CD4-positive, alpha-beta T cell treated with Interleukin-2 at 100 ng/mL for 4 hours (primary cell): ENCODE measurements around the gene BRME1.
A peak's percentile ranks its signal among the peaks of the same experiment; 100 is the strongest.

Source experiments
- DNase-seq: peaks from one replicate; pipeline ENCODE4 v3.0.0-alpha.2; 2020; ENCODE audit warnings: low spot score

Gene BRME1

GRCh38 chr19:13887018-13887436, 18.9 kb downstream of the BRME1 start:
- DNase-seq, result peak; percentile 66

GRCh38 chr19:13885826-13886365, 20.0 kb downstream of the BRME1 start:
- DNase-seq, result no peak

GRCh38 chr19:13884726-13885591, 21.0 kb downstream of the BRME1 start:
- DNase-seq, result no peak

GRCh38 chr19:13883516-13884064, 22.3 kb downstream of the BRME1 start:
- no peak for DNase-seq

- no peak for DNase-seq
Measured at GRCh38 chr19:13882836-13883235, 23.1 kb downstream of the BRME1 start.

- DNase-seq, result no peak
Measured at GRCh38 chr19:13882419-13882795, 23.5 kb downstream of the BRME1 start.

GRCh38 chr19:13881692-13882418, 24.1 kb downstream of the BRME1 start:
- peak; percentile 51 for DNase-seq

GRCh38 chr19:13881251-13881691, 24.6 kb downstream of the BRME1 start:
- no peak for DNase-seq

- peak; percentile 99 for DNase-seq
Measured at GRCh38 chr19:13880059-13881043, 25.6 kb downstream of the BRME1 start.

GRCh38 chr19:13877303-13877702, 28.6 kb downstream of the BRME1 start:
- DNase-seq, result no peak

GRCh38 chr19:13876834-13877233, 29.1 kb downstream of the BRME1 start, which contains the start of gene NANOS3:
TSS of gene NANOS3 (plus strand) at chr19:13877134. CDS start at chr19:13877249, 115 bp downstream.
- DNase-seq, result no peak

- no peak for DNase-seq
Measured at GRCh38 chr19:13875824-13876223, 30.1 kb downstream of the BRME1 start.

GRCh38 chr19:13873834-13874515, 31.9 kb downstream of the BRME1 start:
- DNase-seq, result no peak

- no peak for DNase-seq
Measured at GRCh38 chr19:13872695-13873389, 33.1 kb downstream of the BRME1 start.

- no peak for DNase-seq
Measured at GRCh38 chr19:13872339-13872694, 33.6 kb downstream of the BRME1 start.

GRCh38 chr19:13870873-13871272, 35.0 kb downstream of the BRME1 start:
- no peak for DNase-seq

- DNase-seq, result no peak
Measured at GRCh38 chr19:13869281-13869680, 36.6 kb downstream of the BRME1 start.

- no peak for DNase-seq
Measured at GRCh38 chr19:13868663-13869062, 37.3 kb downstream of the BRME1 start.

- DNase-seq, result no peak
Measured at GRCh38 chr19:13866463-13867046, 39.4 kb downstream of the BRME1 start.
